GM21576 (cell line): Measurements from ENCODE around the gene BCAN.

Source experiments
- ATAC-seq: cut with Tn5 transposase; IDR thresholded peaks from one replicate; pipeline ENCODE4 v1.9.1; 2021; ENCODE audit warnings: mild to moderate bottlenecking, moderate library complexity; ENCODE audit not compliant: unreplicated experiment

BCAN gene

GRCh38 chr1:156694690-156694962 is 52.7 kb downstream of the BCAN start:
- no peak for ATAC-seq

DNA sequence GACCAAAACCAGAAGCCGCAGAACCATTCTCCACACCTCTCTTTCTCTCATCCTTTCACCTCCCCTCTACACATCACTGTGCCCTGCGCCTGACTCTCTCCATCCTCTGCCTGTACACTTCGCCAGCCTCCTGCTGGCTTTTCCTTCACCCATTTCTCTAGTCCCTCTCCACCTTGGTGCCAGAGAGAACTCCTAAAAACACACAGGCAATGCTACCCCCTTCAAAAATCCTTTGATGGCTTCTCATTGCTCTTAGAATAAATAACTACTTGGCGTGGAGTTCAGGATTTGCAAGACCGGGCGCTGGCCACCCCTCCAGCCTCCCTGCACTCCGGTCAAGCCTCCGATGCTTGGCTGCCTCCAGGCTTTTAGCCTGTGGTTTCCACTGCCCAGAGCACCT is 54.8 kb downstream of the BCAN start:
- no peak for ATAC-seq

GRCh38 chr1:156697481-156697880 is 55.6 kb downstream of the BCAN start:
- ATAC-seq: no peak

DNA sequence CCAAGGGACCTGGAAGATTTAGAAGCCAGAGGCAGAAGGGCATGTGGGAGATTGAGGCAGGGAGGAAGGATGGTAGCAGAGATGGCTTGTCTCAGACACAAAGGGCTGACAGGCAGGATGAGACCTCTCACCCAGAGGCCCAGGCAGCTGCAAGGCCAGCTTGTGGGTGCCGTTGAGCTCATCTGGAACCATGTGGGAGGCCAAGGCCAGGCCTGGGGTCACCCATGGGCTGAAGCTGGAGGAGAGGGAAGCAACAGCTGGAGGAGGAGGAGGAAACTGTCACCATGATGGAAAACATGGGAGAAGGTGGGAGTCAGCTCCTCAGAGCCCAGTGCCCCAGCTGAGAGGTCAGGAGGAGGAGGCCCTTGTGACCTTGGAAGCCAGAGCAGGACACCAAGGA is 57.1 kb downstream of the BCAN start:
- no peak for ATAC-seq

DNA sequence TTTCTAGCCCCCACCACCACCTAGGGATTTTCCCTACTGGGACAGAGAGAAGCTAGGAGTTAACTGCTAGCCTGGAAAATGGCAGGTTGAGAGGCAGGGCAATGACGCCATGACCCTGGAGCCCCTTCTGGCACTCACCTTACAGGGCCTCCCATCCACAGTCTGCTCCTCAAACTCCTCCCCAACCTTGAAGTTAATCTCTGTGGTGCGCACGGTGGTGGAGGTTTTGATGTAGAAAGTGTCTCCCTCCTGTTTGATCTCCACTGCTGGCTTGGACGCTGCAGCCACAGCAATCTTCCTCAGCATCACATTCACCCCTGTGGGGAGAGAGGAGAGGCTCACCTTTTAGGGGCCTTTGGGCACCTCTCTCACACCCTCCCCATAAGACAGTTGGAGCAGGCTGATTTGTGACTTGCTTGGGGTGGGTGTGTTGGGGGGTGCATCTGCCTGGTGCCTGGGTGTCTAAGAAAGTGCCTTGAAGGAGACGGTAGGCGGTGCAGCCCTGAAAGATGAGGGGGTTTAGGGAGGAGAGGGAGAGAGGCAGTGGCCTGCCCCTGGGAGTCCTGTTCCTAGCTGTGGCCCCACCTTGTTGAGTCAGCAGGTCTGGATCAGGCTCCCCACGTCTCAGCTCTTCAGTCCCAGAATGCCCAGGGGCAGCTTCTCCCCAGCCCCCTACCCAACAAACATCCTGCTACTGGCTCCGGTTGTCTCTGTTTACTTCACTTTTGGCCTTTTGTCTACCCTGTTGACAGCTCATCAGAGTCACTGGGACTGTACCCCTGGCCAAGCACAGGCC is 59.0 kb downstream of the BCAN start:
- no peak for ATAC-seq

GRCh38 chr1:156703336-156703735 is 61.4 kb downstream of the BCAN start:
- no peak for ATAC-seq

DNA sequence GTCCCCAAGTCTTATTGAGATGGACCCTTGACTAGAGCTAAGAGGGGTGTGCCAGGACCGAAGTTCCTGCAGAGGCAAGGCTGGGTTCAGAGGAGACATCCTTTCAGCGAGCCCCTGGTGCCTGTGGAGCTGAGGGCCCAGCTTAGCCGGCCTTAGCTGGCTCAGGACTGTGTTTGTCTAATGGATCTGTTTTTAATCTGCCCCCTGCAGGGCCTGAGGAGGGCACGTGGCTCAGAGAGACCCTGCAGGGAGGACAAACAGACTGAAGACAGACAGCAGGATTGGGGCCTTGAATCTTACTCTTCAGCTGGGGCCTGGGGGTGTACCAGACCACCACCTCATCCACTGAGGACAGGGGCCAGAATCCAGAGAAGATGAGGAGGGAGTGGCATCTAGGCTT is 61.8 kb downstream of the BCAN start:
- no peak for ATAC-seq

DNA sequence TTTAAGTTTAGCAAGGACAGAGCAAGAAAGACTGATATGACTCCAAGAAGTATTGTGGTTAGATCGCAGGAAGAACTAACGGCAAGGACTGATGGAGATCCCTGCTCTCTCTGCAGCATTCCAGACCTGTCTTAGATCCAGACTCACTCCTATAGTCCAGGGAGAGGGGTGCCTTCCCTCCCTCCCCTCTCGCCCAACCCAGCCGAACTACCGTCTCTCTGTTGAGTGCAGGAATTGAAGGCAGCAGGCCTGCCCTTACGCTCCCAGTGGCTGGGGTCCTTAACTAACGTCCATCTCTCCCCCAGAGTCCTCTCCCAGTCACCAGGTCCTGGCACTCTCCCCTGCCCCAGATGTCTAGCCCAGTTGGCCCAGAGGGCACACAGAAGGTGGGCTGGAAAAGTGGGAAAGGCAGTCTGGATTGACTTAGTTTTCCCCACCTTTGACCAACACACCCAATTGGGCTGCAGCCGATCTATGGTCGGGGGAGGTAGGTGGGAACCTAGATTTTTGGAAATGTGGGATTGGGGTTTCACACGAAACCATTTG is 62.3 kb downstream of the BCAN start:
- ATAC-seq: no peak

- ATAC-seq: no peak
These were observed 63.0 kb downstream of the BCAN start for GRCh38 chr1:156704930-156705320.

DNA sequence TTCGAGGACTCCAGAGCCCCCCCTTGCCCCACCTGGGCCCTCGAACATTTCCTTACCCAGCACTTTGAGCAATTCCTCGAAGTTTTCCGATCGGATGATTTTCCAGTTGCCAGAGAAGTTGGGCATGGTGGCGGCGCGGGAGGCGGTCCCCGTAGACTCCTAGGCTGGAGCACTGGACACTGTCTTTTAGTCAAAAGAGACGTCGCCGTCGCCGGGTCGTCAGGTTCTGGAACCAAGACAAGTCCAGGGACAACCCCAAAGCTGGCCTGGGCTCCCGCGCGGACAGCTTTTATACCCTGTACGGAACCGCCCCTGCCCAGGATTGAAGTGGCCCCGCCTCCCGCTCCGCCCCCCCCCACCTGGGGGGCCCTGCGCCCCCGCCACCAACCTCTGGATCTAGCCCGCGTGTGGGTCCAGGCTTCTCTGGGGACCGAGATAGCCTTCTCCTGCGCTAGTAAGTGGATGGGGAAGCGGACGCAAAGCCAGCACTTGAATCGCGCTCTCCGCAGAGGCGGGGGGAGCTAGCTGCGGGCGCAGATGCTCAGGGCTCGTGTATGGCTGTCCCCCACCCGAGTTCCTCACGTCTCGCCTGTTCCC is 63.5 kb downstream of the BCAN start, which contains the start of gene CRABP2:
Gene CRABP2, minus strand, starts transcription at position 263 of the 597 bp plus-strand sequence. Its CDS starts 137 bp downstream, at position 126.
- no peak for ATAC-seq

DNA sequence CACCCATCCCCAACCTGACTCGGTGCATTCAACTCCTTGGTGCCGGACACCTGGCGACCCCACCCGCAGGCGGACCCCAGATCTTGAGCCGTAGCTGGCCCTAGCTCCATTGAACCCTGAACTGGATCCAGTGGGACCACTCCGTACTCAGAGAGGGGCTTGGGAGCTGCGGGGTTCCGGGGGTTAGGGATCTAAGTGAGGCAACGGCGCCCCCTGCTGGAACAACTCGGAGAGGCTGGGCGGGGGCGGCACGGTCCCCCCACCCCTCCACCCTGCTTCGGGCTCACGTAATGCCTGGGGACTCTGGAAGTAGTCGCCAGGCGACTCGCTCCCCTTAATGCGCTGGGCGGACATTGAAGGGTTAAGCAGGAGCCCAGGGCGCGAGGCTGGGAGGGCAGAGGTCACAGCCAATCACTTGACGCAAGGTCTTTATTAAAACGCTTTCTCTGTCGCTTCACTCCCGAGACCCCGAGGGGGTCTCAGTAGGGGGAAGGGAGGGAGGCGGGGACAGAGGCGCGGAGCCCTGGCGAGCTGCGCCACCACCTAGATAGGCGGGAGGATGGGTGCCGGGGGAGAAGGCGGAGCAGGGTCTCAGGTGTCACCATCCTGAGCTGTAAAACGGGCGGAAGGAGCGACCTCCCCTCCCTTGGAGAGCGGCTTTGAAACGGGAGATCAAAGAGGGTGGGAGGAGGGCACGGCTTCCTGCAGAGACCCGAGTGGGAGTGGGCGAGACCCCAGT is 64.2 kb downstream of the BCAN start:
- ATAC-seq: no peak

GRCh38 chr1:156706657-156707416 is 64.9 kb downstream of the BCAN start:
- no peak for ATAC-seq

DNA sequence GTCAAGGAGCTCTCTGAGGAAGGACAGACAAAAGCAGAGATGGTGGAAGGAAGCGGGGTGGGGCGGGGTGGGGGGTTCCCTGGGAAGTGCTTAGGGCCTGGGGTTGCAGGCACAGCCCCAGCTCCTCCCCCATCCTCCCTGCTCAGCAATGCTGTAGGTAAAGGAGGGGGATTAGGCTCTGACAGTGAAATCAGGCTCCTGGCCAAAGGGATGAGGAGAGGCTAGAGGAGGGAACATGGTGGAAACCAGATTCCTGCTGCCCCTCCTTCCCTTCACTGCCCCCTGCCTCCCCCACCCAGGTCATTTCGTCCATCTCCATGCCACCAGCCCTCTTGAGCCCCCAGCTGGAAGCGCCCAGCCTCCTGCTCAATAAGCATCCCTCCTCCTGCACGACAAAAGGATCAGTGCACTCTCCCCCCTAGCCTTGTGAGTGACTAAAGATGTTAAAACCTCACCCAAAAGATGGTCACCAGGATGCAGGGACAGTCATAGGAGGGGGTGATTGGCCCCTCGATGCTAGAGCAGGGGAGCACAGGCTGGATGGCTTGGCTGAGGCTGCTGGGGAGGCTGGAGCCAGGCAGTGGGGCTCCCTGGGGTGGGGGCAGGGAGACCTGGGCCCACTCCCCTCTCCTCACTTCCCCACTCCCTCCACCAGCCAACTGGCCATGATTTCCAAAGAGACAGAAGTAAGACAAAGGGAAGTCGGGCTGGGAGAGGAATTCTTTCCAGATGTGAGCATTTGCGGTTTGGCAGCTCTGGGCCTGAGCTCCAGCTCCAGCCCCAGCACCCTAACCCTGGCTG is 65.7 kb downstream of the BCAN start:
- ATAC-seq: no peak

GRCh38 chr1:156708218-156708661 is 66.3 kb downstream of the BCAN start:
- ATAC-seq: no peak

DNA sequence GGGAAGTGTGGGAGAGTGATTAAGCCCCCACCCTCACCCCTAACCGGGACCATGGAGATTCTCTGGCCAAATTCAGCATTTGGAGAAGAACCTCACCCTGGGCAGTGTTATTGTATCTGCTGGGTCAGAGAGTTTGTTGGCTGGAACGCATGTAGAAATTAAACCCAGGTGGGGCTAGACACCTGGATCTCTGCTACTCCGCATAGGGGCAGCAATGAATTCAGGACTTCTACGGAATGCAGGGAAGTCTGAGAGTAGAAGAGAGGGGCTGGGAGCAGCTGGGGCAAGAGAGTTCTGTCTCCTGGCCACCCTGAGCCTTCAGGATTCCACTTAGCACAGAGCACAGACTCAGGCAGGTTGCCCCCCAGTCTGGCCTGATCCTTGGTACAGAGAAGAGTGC is 67.1 kb downstream of the BCAN start:
- ATAC-seq: no peak
